DMS53 treated with DMSO at 0.1 percent for 48 hours (cell line): Measurements from ENCODE around the gene MGA.
A peak's percentile ranks its signal among the peaks of the same experiment; 100 is the strongest.

Experiments
- DNase-seq: peaks from one replicate; lab custom pipeline; 2025; ENCODE audit not compliant: unreplicated experiment; lab: John Stamatoyannopoulos, UW

Gene MGA

GRCh38 chr15:41656188-41656587 is 4.0 kb upstream of the MGA start:
- DNase-seq: no peak

GRCh38 chr15:41658689-41659088 is 1.5 kb upstream of the MGA start:
- DNase-seq: no peak

GRCh38 chr15:41659190-41659589 is 1.0 kb upstream of the MGA start:
- no peak for DNase-seq

- DNase-seq: no peak
These were observed 360 bp upstream of the MGA start for GRCh38 chr15:41659855-41660234.

GRCh38 chr15:41661078-41661517 is 893 bp downstream of the MGA start:
- DNase-seq: no peak

- peak; percentile 48 for DNase-seq
These were observed 1.5 kb downstream of the MGA start for GRCh38 chr15:41661518-41662225.

GRCh38 chr15:41666353-41666920 is 6.2 kb downstream of the MGA start:
- DNase-seq: peak; percentile 37

GRCh38 chr15:41669701-41670100 is 9.5 kb downstream of the MGA start:
- DNase-seq: no peak

GRCh38 chr15:41671656-41672648 is 11.7 kb downstream of the MGA start:
- DNase-seq: no peak

GRCh38 chr15:41675337-41675736 is 15.1 kb downstream of the MGA start:
- no peak for DNase-seq

- no peak for DNase-seq
These were observed 18.5 kb downstream of the MGA start for GRCh38 chr15:41678742-41679141.

GRCh38 chr15:41683955-41684354 is 23.8 kb downstream of the MGA start:
- no peak for DNase-seq

GRCh38 chr15:41688671-41689070 is 28.5 kb downstream of the MGA start:
- no peak for DNase-seq

- no peak for DNase-seq
These were observed 28.9 kb downstream of the MGA start for GRCh38 chr15:41689083-41689482.

GRCh38 chr15:41689834-41690233 is 29.6 kb downstream of the MGA start:
- DNase-seq: no peak

GRCh38 chr15:41690636-41691035 is 30.4 kb downstream of the MGA start:
- DNase-seq: no peak

- DNase-seq: no peak
These were observed 31.3 kb downstream of the MGA start for GRCh38 chr15:41691471-41691870.

- no peak for DNase-seq
These were observed 31.8 kb downstream of the MGA start for GRCh38 chr15:41692049-41692448.

GRCh38 chr15:41693757-41694156 is 33.6 kb downstream of the MGA start:
- no peak for DNase-seq

GRCh38 chr15:41695750-41696436 is 35.7 kb downstream of the MGA start:
- DNase-seq: peak; percentile 0

GRCh38 chr15:41698779-41699178 is 38.6 kb downstream of the MGA start:
- no peak for DNase-seq
